GM21786 (cell line): Measurements from ENCODE around the gene PHKA2.
"Not testable (repeated sequence)": the region's sequence is repeated elsewhere in the genome, so short reads cannot be mapped to it uniquely, and the experiment has no call there.

ENCODE experiments used
- ATAC-seq: cut with Tn5 transposase; IDR thresholded peaks from one replicate; pipeline ENCODE4 v1.9.1; 2021; ENCODE audit not compliant: unreplicated experiment

Gene PHKA2

DNA sequence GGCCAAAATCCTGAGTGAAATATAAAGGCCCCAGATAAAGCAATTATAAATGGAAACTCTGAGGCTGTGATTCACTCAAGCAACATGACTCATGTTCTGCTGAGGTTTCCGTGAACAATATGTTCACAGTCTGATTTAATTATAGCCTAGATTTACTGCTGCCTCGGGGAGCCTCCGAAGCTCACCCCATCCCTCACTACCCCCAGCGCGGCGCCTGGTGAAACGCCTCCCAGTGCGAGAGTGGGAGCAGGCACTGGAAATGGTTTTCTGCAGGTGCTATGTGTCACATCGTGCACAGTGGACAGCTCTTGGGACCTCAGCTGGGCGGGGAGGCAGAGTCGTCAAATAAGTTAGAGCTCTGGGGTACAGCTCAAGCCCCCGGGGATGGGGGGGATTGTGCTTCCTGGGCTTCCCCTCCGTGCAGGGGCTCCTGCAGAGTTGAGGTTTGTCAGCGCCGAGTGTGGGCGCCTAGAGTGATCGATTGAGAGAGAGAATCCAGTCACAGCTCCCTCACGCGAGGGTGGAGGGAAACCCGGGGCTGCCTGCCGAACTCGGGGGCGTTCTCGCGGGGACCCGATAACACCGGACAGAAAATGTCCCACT, 110.6 kb downstream of the PHKA2 start:
- ATAC-seq, result no peak

DNA sequence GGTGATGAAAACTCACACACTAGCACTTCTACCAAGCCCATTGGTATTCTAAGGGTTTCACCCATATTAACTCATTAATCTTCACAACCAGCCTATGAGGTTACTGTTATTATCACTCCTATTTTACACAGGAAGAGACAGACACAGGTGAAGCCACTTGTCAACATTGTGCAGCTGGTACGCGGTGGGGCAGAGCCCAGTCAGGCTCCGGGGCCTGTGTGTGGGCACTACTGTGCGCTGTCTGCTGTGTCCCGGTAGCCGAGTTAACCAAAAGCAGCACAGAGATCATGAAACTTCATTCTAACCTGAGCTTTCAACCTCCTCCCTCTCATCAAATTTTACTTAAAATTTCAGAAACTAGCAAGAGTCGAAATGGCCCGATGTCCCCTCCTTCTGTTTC, 111.3 kb downstream of the PHKA2 start:
- no peak for ATAC-seq

DNA sequence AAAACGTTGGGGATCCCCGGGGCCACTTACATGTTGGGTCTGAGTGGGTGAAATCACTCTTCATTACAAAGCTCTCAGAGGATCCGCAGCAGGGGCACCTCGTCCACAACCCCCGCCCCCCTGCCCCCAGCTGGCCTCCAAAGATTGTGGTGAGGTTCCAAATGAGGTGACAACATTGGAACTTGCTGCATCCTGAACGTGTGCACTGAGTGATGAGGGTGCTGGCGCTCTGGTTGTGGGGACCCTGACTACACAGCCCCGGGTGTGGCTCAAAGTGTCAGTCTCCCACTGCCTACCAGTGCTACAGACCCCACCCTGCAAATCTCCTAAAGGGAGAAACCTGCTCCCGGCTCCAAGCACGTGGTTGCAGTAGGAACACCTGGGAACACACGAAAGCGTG, 111.9 kb downstream of the PHKA2 start:
- ATAC-seq, result no peak

DNA sequence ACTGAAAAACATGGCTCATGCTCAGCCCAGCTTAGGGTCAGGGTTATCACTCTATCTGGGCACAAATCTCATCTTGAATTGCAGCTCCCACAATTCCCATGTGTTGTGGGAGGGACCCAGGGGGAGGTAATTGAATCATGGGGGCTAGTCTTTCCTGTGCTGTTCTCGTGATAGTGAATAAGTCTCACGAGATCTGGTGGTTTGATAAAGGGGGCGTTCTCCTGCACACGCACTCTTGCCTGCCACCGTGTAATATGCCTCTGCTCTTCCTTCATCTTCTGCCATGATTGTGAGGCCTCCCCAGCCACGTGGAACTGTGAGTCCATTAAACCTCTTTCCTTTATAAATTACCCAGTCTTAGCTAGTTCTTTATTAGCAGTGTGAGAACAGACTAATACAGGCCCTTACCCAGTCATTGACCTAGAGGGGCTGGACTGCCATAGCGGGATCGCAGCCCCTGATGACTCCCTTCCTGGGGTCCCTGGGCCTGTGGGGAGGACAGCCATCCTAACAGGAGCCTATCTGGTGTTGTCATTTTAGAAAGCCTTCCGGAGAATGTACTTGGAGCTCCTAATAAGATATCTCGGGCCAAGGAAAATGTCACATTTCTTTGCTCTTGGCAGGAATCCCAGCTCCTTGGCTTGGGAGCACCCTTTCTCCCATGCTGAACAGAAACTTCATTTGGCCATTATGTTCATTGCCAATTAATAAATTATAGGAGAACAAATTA, 112.6 kb downstream of the PHKA2 start:
- ATAC-seq, result no peak

DNA sequence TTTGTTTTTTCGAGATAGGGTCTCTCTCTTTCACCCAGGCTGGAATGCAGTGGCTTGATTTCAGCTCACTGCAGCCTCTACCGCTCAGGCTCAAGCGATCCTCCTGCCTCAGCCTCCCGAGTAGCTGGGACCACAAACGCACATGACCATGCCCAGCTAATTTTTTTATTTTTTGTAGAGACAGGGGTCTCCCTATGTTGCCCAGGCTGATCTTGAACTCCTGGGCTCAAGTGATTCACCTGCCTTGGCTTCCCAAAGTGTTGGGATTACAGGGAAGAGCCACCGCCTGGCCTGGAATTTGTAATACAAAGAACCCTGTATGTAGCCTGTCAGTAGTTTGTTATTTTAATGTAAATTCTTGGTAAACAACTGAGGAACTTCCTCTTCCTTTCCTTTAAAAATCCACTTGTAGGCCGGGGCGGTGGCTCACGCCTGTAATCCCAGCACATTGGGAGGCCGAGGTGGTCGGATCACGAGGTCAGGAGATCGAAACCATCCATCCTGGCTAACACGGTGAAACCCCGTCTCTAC, 119.5 kb downstream of the PHKA2 start:
- ATAC-seq, result no peak

DNA sequence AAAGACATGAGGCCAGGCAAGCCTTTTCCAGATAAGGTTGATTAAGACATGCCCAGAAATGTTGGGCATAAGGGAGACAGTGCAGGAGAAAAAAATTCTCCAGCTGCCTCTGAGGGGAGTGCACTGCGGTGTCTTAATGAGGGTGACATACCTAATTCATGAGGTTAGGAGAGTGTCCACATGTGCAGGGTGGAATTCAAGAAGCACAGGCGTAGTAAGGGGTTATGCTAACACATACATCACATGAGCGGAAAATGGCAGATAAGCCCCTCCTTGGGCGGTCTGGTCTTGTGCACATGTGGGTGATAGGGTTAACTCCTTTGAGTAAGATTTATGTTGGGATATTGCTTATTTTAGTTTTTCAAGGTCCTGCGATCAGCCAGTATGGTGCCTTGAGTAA, 122.4 kb downstream of the PHKA2 start:
- no peak for ATAC-seq

DNA sequence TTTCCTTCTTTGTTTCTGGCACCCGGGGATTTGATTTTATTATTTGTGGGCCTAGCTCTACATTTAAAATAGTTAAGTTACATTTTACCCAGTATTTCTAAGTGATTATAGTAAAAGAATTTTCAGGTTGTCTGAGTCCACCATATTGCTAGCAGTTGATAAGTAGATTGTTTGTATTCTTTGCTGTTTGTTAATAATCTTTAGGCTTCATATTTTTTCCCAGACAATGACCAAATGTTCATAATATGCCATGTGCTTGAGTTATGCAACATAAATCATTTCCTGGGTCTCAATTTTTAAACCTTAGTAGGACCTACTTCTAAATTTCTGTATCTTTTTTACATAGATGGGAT, 127.3 kb downstream of the PHKA2 start:
- no peak for ATAC-seq

DNA sequence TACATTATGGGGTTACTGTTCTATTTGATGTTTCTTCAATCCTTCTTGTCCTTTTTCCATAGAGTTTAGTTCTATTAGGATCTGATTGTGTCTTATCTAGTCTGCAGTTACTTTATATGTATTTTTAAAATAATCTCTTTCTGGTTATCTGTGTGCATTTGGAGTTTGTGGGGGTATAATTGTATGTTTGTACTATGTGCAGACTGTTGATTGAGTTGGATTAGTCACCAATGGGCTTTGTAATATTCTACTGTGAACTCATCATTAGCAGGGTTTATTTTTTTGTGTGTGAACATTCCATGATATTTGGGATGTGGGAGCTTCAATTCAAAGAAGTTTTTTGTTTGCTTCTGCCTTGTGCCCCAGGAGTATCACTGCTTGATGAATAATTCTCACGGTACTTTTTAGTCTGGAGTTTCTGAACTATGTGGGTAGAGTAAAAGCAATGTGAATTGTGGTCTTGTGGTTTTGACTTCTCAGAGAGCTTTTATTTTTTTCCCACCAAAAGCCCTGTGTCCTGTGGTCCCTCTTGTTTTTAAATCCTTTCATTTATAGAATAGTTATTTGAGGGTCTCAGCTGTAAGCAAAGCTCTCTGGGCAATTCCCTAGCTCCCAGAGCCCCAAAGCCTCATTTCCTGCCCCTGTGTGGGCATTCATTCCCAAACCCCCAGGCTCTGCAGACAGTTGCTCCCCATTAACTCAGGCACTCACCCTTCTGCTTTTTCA, 127.8 kb downstream of the PHKA2 start:
- ATAC-seq, result peak; percentile 95

DNA sequence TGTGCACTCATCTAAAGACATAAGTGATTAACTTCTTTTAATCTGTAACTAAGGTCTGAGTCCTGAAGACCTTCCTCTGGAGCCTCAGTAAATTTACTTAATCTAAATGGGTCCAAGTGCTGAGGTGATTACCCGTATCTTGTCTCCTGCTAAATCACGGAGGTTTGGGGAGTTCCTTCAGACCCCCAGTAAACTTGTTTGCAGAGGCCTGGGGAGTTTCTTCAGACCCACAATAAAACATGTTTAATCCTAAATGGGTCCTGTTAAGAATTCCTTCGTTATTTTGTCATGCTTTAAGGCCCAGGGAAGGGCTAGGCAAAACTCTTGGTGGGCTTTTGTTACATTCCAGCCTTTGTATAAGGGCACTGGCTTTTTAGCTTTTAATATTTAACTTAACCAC, 136.0 kb downstream of the PHKA2 start:
- not testable (repeated sequence) for ATAC-seq
